ENCODE measurements around the gene CTIF. TPM values are rescaled to one million over a fixed set of nuclear protein-coding genes. Genes with fewer than 3 reads are reported as not detected.

The CTIF gene
- total RNA-seq, 1 donor from 2014 or later = 26.4 TPM

- H3K4me3 Mint-ChIP-seq (ENCODE audit: low read depth) = no peak overlapping the region
- no peaks in the 10 kb centered on the region for H3K36me3 Mint-ChIP-seq (ENCODE audit: insufficient read depth)
- H3K9me3 Mint-ChIP-seq (ENCODE audit: low read depth) = no peaks in the 10 kb centered on the region
- no peak overlapping the region for H3K27ac Mint-ChIP-seq
- DNase-seq (ENCODE audit: low spot score, unreplicated experiment) = no peak
- no peaks in the 10 kb centered on the region for H3K27me3 Mint-ChIP-seq
- no peak for TF ChIP-seq CTCF (IDR thresholded peaks at IDR 0.05; ENCODE audit: unreplicated experiment)
- H3K4me1 Mint-ChIP-seq (ENCODE audit: low read depth) = peaks cover 15% of the 10 kb centered on the region
These were observed 27.8 kb downstream of the CTIF start for GRCh38 chr18:48566589-48566988.

- H3K4me1 Mint-ChIP-seq (ENCODE audit: low read depth) = peaks cover 15% of the 10 kb centered on the region
- H3K4me3 Mint-ChIP-seq (ENCODE audit: low read depth) = no peak overlapping the region
- H3K27me3 Mint-ChIP-seq = no peaks in the 10 kb centered on the region
- H3K27ac Mint-ChIP-seq = no peak overlapping the region
- H3K36me3 Mint-ChIP-seq (ENCODE audit: insufficient read depth) = no peaks in the 10 kb centered on the region
- no peaks in the 10 kb centered on the region for H3K9me3 Mint-ChIP-seq (ENCODE audit: low read depth)
- TF ChIP-seq CTCF (IDR thresholded peaks at IDR 0.05; ENCODE audit: unreplicated experiment) = no peak
- DNase-seq (ENCODE audit: low spot score, unreplicated experiment) = no peak
These were observed 28.6 kb downstream of the CTIF start for GRCh38 chr18:48567388-48567787.

GRCh38 chr18:48569139-48569914 is 30.5 kb downstream of the CTIF start:
- no peaks in the 10 kb centered on the region for H3K36me3 Mint-ChIP-seq (ENCODE audit: insufficient read depth)
- TF ChIP-seq CTCF (IDR thresholded peaks at IDR 0.05; ENCODE audit: unreplicated experiment) = no peak
- no peaks in the 10 kb centered on the region for H3K9me3 Mint-ChIP-seq (ENCODE audit: low read depth)
- DNase-seq (ENCODE audit: low spot score, unreplicated experiment) = no peak
- H3K27ac Mint-ChIP-seq = no peak overlapping the region
- H3K27me3 Mint-ChIP-seq = no peaks in the 10 kb centered on the region
- H3K4me3 Mint-ChIP-seq (ENCODE audit: low read depth) = no peak overlapping the region
- peaks cover 10% of the 10 kb centered on the region for H3K4me1 Mint-ChIP-seq (ENCODE audit: low read depth)

- Mint-ChIP-seq H3K9me3 (ENCODE audit: low read depth) (no peaks in the 10 kb centered on the region), H3K36me3 (ENCODE audit: insufficient read depth) (no peaks in the 10 kb centered on the region), H3K27me3 (no peaks in the 10 kb centered on the region), H3K4me1 (ENCODE audit: low read depth) (peaks cover 9% of the 10 kb centered on the region), H3K27ac (no peak overlapping the region), H3K4me3 (ENCODE audit: low read depth) (no peak overlapping the region)
- no peak for TF ChIP-seq CTCF (IDR thresholded peaks at IDR 0.05; ENCODE audit: unreplicated experiment)
- no peak for DNase-seq (ENCODE audit: low spot score, unreplicated experiment)
These were observed 31.1 kb downstream of the CTIF start for GRCh38 chr18:48569915-48570264.

- no peak overlapping the region for H3K27ac Mint-ChIP-seq
These were observed 31.5 kb downstream of the CTIF start for GRCh38 chr18:48570313-48570712.

More at GRCh38 chr18:48570313-48570712, 31.5 kb downstream of the CTIF start:
- Mint-ChIP-seq H3K27me3 (no peaks in the 10 kb centered on the region), H3K4me1 (ENCODE audit: low read depth) (peaks cover 9% of the 10 kb centered on the region), H3K4me3 (ENCODE audit: low read depth) (no peak overlapping the region), H3K36me3 (ENCODE audit: insufficient read depth) (no peaks in the 10 kb centered on the region), H3K9me3 (ENCODE audit: low read depth) (no peaks in the 10 kb centered on the region)
- DNase-seq (ENCODE audit: low spot score, unreplicated experiment) = no peak
- TF ChIP-seq CTCF (IDR thresholded peaks at IDR 0.05; ENCODE audit: unreplicated experiment) = no peak
